Erythroblast (primary cell): ENCODE results near the gene IFNG-AS1.

Source experiments
- GATA1 ChIP-seq: IDR thresholded peaks from 2 replicates; pipeline ENCODE4 v1.6.1; 2011; ENCODE audit warnings: low read depth, mild to moderate bottlenecking, control low read depth, low read length, moderate library complexity
- POLR2A ChIP-seq: IDR thresholded peaks from 2 replicates; pipeline ENCODE4 v1.6.1; 2011; ENCODE audit warnings: mild to moderate bottlenecking, low read length

DNA sequence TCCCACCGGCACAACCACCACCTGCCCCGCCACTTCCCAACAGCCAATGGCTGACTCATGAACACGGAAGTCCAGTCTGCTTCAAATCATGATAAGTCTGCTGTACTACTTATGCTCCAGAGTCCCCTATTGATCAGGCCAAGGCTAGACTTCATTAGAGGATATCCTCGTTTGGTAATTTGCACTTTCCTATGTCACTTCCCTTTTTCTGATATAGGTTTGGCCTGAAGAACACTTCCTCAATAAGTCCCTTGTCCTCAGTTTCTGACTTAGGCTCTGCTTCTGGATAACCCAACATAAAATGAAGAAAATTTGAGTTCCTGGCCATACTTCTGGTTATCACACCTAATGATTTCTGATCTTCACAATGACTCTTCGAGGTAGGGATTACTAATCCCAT, 45.3 kb downstream of the IFNG-AS1 start:
- TF ChIP-seq POLR2A (no peak), GATA1 (no peak)
